Prostate gland (tissue), 2 donors: ENCODE results near the gene DAGLA.

Source experiments
- POLR2A ChIP-seq: fragments of 450-650 bp; IDR thresholded peaks from one replicate; pipeline ENCODE4 v1.6.1; 2016; ENCODE audit warnings: antibody characterized with exemption, mild to moderate bottlenecking
- TF ChIP-seq, protein P1 (sequence below), 4 experiments: fragments of 200-600 bp in 2 of 4; fragments of 450-650 bp in 2 of 4; sonication (generic) in 2 of 4; IDR thresholded peaks; 1 replicate in 3 of 4; 2 replicates in 1 of 4; pipeline ENCODE4 v1.5.1; 2016 to 2019; ENCODE audit warnings: antibody characterized with exemption in 4 of 4, mild to moderate bottlenecking in 2 of 4, moderate library complexity in 2 of 4

- TF ChIP-seq, protein P1, sequence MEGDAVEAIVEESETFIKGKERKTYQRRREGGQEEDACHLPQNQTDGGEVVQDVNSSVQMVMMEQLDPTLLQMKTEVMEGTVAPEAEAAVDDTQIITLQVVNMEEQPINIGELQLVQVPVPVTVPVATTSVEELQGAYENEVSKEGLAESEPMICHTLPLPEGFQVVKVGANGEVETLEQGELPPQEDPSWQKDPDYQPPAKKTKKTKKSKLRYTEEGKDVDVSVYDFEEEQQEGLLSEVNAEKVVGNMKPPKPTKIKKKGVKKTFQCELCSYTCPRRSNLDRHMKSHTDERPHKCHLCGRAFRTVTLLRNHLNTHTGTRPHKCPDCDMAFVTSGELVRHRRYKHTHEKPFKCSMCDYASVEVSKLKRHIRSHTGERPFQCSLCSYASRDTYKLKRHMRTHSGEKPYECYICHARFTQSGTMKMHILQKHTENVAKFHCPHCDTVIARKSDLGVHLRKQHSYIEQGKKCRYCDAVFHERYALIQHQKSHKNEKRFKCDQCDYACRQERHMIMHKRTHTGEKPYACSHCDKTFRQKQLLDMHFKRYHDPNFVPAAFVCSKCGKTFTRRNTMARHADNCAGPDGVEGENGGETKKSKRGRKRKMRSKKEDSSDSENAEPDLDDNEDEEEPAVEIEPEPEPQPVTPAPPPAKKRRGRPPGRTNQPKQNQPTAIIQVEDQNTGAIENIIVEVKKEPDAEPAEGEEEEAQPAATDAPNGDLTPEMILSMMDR (IDR thresholded peaks at IDR 0.05) = no peak
- no peak for TF ChIP-seq POLR2A
Observed at GRCh38 chr11:61761440-61762222, 81.4 kb downstream of the DAGLA start.
